DOHH2 (cell line): ENCODE results near the gene PRDM5.

ENCODE experiments used
- EZH2phosphoT487 ChIP-seq: fragments of 200-600 bp; sonication (generic); IDR thresholded peaks from 2 replicates; pipeline ENCODE4 v1.6.1; 2017; ENCODE audit warnings: borderline replicate concordance, mild to moderate bottlenecking, antibody characterized with exemption, low read length, moderate library complexity, mixed read lengths
- TF ChIP-seq, protein P1 (sequence below): fragments of 200-600 bp; sonication (generic); IDR thresholded peaks from one replicate; pipeline ENCODE4 v1.5.1; 2014; ENCODE audit warnings: antibody characterized with exemption, mild to moderate bottlenecking, low read depth, low read length; ENCODE audit not compliant: poor library complexity, severe bottlenecking

GRCh38 chr4:120916937-120917336, 5.6 kb downstream of the PRDM5 start:
- TF ChIP-seq, protein P1, sequence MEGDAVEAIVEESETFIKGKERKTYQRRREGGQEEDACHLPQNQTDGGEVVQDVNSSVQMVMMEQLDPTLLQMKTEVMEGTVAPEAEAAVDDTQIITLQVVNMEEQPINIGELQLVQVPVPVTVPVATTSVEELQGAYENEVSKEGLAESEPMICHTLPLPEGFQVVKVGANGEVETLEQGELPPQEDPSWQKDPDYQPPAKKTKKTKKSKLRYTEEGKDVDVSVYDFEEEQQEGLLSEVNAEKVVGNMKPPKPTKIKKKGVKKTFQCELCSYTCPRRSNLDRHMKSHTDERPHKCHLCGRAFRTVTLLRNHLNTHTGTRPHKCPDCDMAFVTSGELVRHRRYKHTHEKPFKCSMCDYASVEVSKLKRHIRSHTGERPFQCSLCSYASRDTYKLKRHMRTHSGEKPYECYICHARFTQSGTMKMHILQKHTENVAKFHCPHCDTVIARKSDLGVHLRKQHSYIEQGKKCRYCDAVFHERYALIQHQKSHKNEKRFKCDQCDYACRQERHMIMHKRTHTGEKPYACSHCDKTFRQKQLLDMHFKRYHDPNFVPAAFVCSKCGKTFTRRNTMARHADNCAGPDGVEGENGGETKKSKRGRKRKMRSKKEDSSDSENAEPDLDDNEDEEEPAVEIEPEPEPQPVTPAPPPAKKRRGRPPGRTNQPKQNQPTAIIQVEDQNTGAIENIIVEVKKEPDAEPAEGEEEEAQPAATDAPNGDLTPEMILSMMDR, result no peak
- TF ChIP-seq EZH2phosphoT487, result no peak
